Measurements from ENCODE around the gene KLF18. TPM values are rescaled to one million over a fixed set of nuclear protein-coding genes. Genes with fewer than 3 reads are reported as not detected.
"Not testable (repeated sequence)": the region's sequence is repeated elsewhere in the genome, so short reads cannot be mapped to it uniquely, and the experiment has no call there.

KLF18 gene
- polyA plus RNA-seq, 3 donors = not detected

GRCh38 chr1:44131411-44131810 is 10.0 kb downstream of the KLF18 start:
- H3K27ac ChIP-seq (ENCODE audit: low read depth, low read length) = no peak overlapping the region

GRCh38 chr1:44129616-44130500 is 11.6 kb downstream of the KLF18 start:
- 87 to 91% (median 88%) methylated on average over 16 of the region's 16 CpGs for WGBS, 3 donors
- H3K27ac ChIP-seq (ENCODE audit: low read depth, low read length) = no peak overlapping the region

More at GRCh38 chr1:44131411-44131810, 10.0 kb downstream of the KLF18 start:
- 66 to 95% (median 94%) methylated on average over 3 of the region's 3 CpGs for WGBS, 3 donors

- 75 to 79% (median 77%) methylated on average over 5 of the region's 5 CpGs for WGBS, 3 donors
- H3K27ac ChIP-seq (ENCODE audit: low read depth, low read length) = no peak overlapping the region
Measured at GRCh38 chr1:44120398-44120949, 21.0 kb downstream of the KLF18 start.

GRCh38 chr1:44119525-44119924 is 21.9 kb downstream of the KLF18 start:
- no peak overlapping the region for H3K27ac ChIP-seq (ENCODE audit: low read depth, low read length)
- WGBS, 3 donors = 80 to 87% (median 86%) methylated on average over 6 of the region's 6 CpGs

GRCh38 chr1:44118682-44119081 is 22.7 kb downstream of the KLF18 start, which contains the start of gene KLF17:
TSS of gene KLF17 (plus strand) at chr1:44118821. CDS start at chr1:44118908, 87 bp downstream.
- WGBS, 3 donors = 96 to 97% (median 96%) methylated on average over 25 of the region's 25 CpGs
- H3K27ac ChIP-seq (ENCODE audit: low read depth, low read length) = no peak within 1 kb of the TSS

GRCh38 chr1:44117272-44117671 is 24.2 kb downstream of the KLF18 start:
- H3K27ac ChIP-seq (ENCODE audit: low read depth, low read length) = not testable (repeated sequence)
- 95 to 98% (median 98%) methylated on average over 10 of the region's 10 CpGs for WGBS, 3 donors

- WGBS, 3 donors = 80 to 83% (median 83%) methylated on average over 7 of the region's 7 CpGs
- H3K27ac ChIP-seq (ENCODE audit: low read depth, low read length) = no peak overlapping the region
Measured at GRCh38 chr1:44114098-44114497, 27.3 kb downstream of the KLF18 start.

GRCh38 chr1:44113095-44113609 is 28.3 kb downstream of the KLF18 start:
- WGBS, 3 donors = 68 to 73% (median 72%) methylated on average over 2 of the region's 2 CpGs
- H3K27ac ChIP-seq (ENCODE audit: low read depth, low read length) = no peak overlapping the region

GRCh38 chr1:44112486-44112885 is 28.9 kb downstream of the KLF18 start:
- no peak overlapping the region for H3K27ac ChIP-seq (ENCODE audit: low read depth, low read length)
- 83 to 89% (median 86%) methylated on average over 3 of the region's 3 CpGs for WGBS, 3 donors

GRCh38 chr1:44111861-44112260 is 29.6 kb downstream of the KLF18 start:
- 78 to 86% (median 79%) methylated on average over 4 of the region's 4 CpGs for WGBS, 3 donors
- H3K27ac ChIP-seq (ENCODE audit: low read depth, low read length) = no peak overlapping the region

- WGBS, 3 donors = 89 to 93% (median 92%) methylated on average over 5 of the region's 5 CpGs
- H3K27ac ChIP-seq (ENCODE audit: low read depth, low read length) = no peak overlapping the region
Measured at GRCh38 chr1:44110916-44111315, 30.5 kb downstream of the KLF18 start.

GRCh38 chr1:44108971-44109370 is 32.5 kb downstream of the KLF18 start:
- H3K27ac ChIP-seq (ENCODE audit: low read depth, low read length) = no peak overlapping the region
- 88 to 97% (median 93%) methylated on average over 1 of the region's 1 CpG for WGBS, 3 donors

GRCh38 chr1:44108241-44108640 is 33.2 kb downstream of the KLF18 start:
- WGBS, 3 donors = 81 to 94% (median 92%) methylated on average over 1 of the region's 1 CpG
- H3K27ac ChIP-seq (ENCODE audit: low read depth, low read length) = no peak overlapping the region

- 67 to 83% (median 81%) methylated on average over 3 of the region's 3 CpGs for WGBS, 3 donors
- H3K27ac ChIP-seq (ENCODE audit: low read depth, low read length) = no peak overlapping the region
Measured at GRCh38 chr1:44105810-44106209, 35.6 kb downstream of the KLF18 start.

GRCh38 chr1:44103270-44104131 is 37.9 kb downstream of the KLF18 start:
- H3K27ac ChIP-seq (ENCODE audit: low read depth, low read length) = no peak overlapping the region
- WGBS, 3 donors = 62 to 73% (median 71%) methylated on average over 45 to 46 of the region's 46 CpGs

GRCh38 chr1:44101328-44101727 is 40.1 kb downstream of the KLF18 start:
- 61 to 79% (median 79%) methylated on average over 7 of the region's 7 CpGs for WGBS, 3 donors
- no peak overlapping the region for H3K27ac ChIP-seq (ENCODE audit: low read depth, low read length)

GRCh38 chr1:44100183-44100868 is 41.1 kb downstream of the KLF18 start:
- H3K27ac ChIP-seq (ENCODE audit: low read depth, low read length) = no peak overlapping the region
- WGBS, 3 donors = 82 to 91% (median 89%) methylated on average over 9 of the region's 9 CpGs

- 78 to 89% (median 79%) methylated on average over 2 of the region's 2 CpGs for WGBS, 3 donors
- no peak overlapping the region for H3K27ac ChIP-seq (ENCODE audit: low read depth, low read length)
Measured at GRCh38 chr1:44094047-44094446, 47.4 kb downstream of the KLF18 start.
